ENCODE data around the gene SNAPC4.

The SNAPC4 gene

DNA sequence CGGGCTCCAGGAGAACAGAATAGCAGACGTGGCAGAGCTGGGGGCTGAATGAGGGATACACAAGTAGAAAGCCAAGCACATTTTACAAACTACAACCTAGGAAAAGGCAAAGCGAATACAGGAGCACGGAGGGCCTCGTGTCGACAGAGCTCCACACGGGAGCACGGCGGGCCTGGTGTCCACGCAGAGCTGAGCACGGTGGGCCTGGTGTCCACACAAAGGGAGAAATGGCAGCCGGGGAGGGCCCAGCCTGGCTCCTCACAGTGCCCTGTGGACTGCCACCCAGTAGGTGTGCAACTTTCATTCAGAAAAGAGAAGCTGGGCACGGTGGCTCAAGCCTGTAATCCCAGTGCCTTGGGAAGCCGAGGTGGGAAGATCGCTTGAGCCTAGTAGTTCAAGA is 43.1 kb upstream of the SNAPC4 start:
- CTCF ChIA-PET: interaction anchor here (0.6 to 1.9 kb wide), 6 partner anchors 9 to 493 kb away, joined by 3 to 13 read pairs (median 3); no protein-coding TSS in a partner anchor
- POLR2A ChIA-PET: no interaction called here
- DNase-seq (ENCODE audit: low read depth, low spot score): no peak
- H3K4me3 ChIP-seq (ENCODE audit: low read depth, low read length): no peak overlapping the region
- no peak for TF ChIP-seq CTCF (IDR thresholded peaks at IDR 0.05; ENCODE audit: insufficient read depth, low read length, missing control alignments)

DNA sequence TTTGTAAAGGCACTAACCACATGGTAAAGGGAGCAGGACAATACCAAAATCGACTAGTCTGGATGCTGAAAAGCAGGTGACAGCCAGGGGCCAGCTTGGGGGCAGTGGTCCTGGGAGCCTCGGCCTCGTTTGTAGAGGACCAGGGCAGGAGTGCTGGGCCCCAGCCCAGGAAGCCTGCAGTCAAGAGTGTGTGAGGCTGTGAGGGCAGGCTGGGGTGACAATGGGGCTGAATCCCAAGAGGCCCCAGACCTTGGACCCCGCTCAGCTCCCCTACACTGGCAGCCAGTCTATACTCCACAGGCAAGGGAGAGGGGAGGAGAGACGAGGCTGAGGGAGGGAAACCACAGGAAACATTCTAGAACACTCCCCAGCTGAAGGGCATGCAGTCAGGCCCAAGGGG is 42.3 kb upstream of the SNAPC4 start:
- no peak for DNase-seq (ENCODE audit: low read depth, low spot score)
- ChIA-PET CTCF (interaction anchor here (1.3 to 2.4 kb wide), 6 partner anchors 8 to 29 kb away, joined by 3 to 15 read pairs (median 4); no protein-coding TSS in a partner anchor), POLR2A (no interaction called here)
- TF ChIP-seq CTCF (IDR thresholded peaks at IDR 0.05; ENCODE audit: insufficient read depth, low read length, missing control alignments): no peak
- no peak overlapping the region for H3K4me3 ChIP-seq (ENCODE audit: low read depth, low read length)

DNA sequence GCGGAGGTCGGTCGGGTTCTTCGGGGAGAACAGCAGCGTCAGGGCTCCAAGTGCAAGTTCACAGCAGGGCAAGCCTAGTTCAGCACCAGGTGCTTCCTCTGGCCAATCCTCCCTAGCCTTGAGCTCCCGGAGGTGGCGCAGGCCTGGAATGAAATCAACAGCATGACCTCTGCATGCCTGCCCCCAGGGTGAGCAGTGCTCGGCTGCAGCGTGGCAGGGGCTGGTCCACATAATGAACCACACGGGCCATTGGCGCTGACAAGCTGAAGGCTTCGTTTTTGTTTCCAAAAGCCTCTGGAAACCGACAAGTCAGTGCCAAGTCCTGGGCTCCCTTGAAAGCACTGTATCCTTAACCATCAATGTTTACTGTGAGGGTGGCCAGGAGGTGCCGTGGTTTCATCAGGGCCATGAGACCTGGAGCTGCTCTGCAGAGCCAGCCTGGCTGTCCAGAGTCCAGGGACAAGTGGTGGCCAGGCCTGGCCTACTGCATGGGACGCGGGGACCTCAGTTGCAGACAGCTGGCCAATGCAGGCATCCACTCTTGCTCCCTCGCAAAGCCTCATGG is 41.8 kb upstream of the SNAPC4 start:
- ChIA-PET CTCF (interaction anchor here (1.3 to 3.6 kb wide), 8 partner anchors 8 to 129 kb away, joined by 3 to 16 read pairs (median 8); no protein-coding TSS in a partner anchor), POLR2A (no interaction called here)
- DNase-seq (ENCODE audit: low read depth, low spot score): no peak
- H3K4me3 ChIP-seq (ENCODE audit: low read depth, low read length): no peak overlapping the region
- TF ChIP-seq CTCF (IDR thresholded peaks at IDR 0.05; ENCODE audit: insufficient read depth, low read length, missing control alignments): no peak

- H3K4me3 ChIP-seq (ENCODE audit: low read depth, low read length): no peak overlapping the region
- TF ChIP-seq CTCF (IDR thresholded peaks at IDR 0.05; ENCODE audit: insufficient read depth, low read length, missing control alignments): no peak
- POLR2A ChIA-PET: no interaction called here
- CTCF ChIA-PET: interaction anchor here (1.3 to 3.6 kb wide), 7 partner anchors 8 to 128 kb away, joined by 3 to 16 read pairs (median 6); no protein-coding TSS in a partner anchor
- DNase-seq (ENCODE audit: low read depth, low spot score): no peak
These were observed 41.3 kb upstream of the SNAPC4 start for GRCh38 chr9:136441191-136441680.

GRCh38 chr9:136439481-136440408 is 39.8 kb upstream of the SNAPC4 start, which contains the start of gene INPP5E:
Gene INPP5E (minus strand): TSS chr9:136439845. CDS start chr9:136439419, 426 bp downstream.
- peak within 1 kb of the TSS; percentile 72 for H3K4me3 ChIP-seq (ENCODE audit: low read depth, low read length)
- TF ChIP-seq CTCF (IDR thresholded peaks at IDR 0.05; ENCODE audit: insufficient read depth, low read length, missing control alignments): peak; percentile 74
- ChIA-PET CTCF (interaction anchor here (0.6 to 4.2 kb wide), 18 partner anchors 10 to 127 kb away, joined by 3 to 16 read pairs (median 5); no protein-coding TSS in a partner anchor), POLR2A (interaction anchor here (0.7 kb wide), 1 partner anchor 184 kb away, joined by 3 read pairs; no protein-coding TSS in a partner anchor)
- DNase-seq (ENCODE audit: low read depth, low spot score): no peak
